Sigmoid colon (tissue), 4 donors: ENCODE results near the gene HDAC3.

Experiments used
- CTCF ChIP-seq, 4 experiments: fragments of 450-650 bp in 3 of 4; fragments of 200-600 bp in 1 of 4; IDR thresholded peaks; one replicate each; pipeline ENCODE4 v1.5.1; 2016 to 2019; ENCODE audit warnings: antibody characterized with exemption in 4 of 4, mild to moderate bottlenecking in 3 of 4, moderate library complexity in 2 of 4
- EP300 ChIP-seq, 4 donors: sonication (generic); formaldehyde crosslinking; IDR thresholded peaks; one replicate each; pipeline ENCODE4 v1.6.1; 2017; ENCODE audit warnings: antibody characterized with exemption in 4 of 4
- POLR2A ChIP-seq, 2 donors: fragments of 450-650 bp; IDR thresholded peaks; one replicate each; pipeline ENCODE4 v1.6.1; 2016; ENCODE audit warnings: antibody characterized with exemption in 2 of 2, mild to moderate bottlenecking in 2 of 2, moderate library complexity in 2 of 2
- POLR2AphosphoS5 ChIP-seq, 4 donors: sonication (generic); formaldehyde crosslinking; IDR thresholded peaks; one replicate each; pipeline ENCODE4 v1.6.1; 2017; ENCODE audit warnings: antibody characterized with exemption in 4 of 4

- TF ChIP-seq POLR2A (IDR thresholded peaks at IDR 0.05) (no peak), CTCF (IDR thresholded peaks at IDR 0.05) (peak in 3 of 4 experiments; percentile 70 to 80 (median 76)), EP300 (IDR thresholded peaks at IDR 0.05) (no peak), POLR2AphosphoS5 (IDR thresholded peaks at IDR 0.05) (no peak)
These were observed 28.2 kb upstream of the HDAC3 start for GRCh38 chr5:141664733-141665461.
